Hepatocyte (in vitro differentiated cells): ENCODE measurements around the gene MBOAT2.

ENCODE experiments used
- CTCF ChIP-seq: fragments of 200-600 bp; sonication (generic); IDR thresholded peaks from 2 replicates; pipeline ENCODE4 v1.5.1; 2016; ENCODE audit warnings: antibody characterized with exemption, mild to moderate bottlenecking; ENCODE audit not compliant: poor library complexity
- EZH2 ChIP-seq: fragments of 200-600 bp; sonication (generic); IDR thresholded peaks from 2 replicates; pipeline ENCODE4 v1.6.1; 2016; ENCODE audit warnings: antibody characterized with exemption, mild to moderate bottlenecking, borderline replicate concordance
- EZH2phosphoT487 ChIP-seq: fragments of 200-600 bp; sonication (generic); IDR thresholded peaks from one replicate; pipeline ENCODE4 v1.6.1; 2018; ENCODE audit warnings: antibody characterized with exemption, mild to moderate bottlenecking, low read depth, moderate library complexity; ENCODE audit not compliant: unreplicated experiment, severe bottlenecking

- no peak for TF ChIP-seq CTCF
- no peak for TF ChIP-seq EZH2
- no peak for TF ChIP-seq EZH2phosphoT487
These were observed 193 bp downstream of the MBOAT2 start for GRCh38 chr2:9003366-9003615.
